Activated CD4-positive, alpha-beta T cell treated with anti-CD3 and anti-CD28 coated beads for 48 hours (primary cell): ENCODE results near the gene TAF8.

Experiments used
- DNase-seq: peaks from one replicate; pipeline ENCODE4 v3.0.0-alpha.2; 2020

Gene TAF8

GRCh38 chr6:42100029-42100901 lies 49.9 kb downstream of the TAF8 start:
- DNase-seq: peak; percentile 44

DNA sequence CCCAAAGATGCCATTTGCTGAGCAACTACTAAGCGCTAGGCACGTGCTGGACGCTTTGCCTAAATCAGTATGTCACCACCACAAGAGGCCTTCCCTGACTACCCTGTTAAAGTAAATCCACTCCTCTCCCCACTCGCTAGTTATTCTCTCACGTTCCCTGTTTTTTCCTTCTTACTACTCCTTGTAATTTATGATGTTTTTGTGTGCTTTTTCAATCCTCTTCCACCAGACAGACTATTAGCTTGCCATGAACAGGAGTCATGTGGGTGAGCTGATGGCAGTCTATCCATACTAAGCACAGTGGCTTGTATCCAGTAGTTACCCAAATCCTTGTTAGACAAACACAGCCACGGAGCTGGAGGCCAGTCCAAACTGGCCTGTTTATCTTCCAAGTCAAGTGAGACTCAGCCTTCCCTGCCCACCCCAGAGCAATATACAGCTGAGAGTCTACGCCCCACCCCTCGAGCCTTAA lies 50.9 kb downstream of the TAF8 start:
- DNase-seq: no peak

DNA sequence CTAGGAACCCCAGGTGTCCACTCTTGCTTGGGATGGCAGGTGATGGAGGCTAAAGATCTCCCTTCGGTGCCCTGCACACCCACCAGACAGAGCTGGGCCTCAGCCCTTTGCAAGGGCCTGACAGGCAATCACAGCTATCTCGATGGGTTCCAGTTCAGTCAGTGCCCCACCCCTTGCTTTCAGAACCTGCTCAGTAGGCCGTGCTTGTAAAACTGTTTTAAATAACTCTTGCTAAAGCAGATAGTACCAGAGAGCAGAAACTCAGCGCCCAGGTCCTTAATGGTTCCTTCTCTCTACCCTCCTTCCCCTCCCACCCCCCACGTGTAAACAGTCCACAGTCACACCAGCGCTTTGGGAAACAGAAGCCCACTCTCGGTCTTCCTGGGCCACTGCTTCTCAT lies 52.9 kb downstream of the TAF8 start:
- DNase-seq: no peak

- DNase-seq: no peak
These were observed 53.4 kb downstream of the TAF8 start for GRCh38 chr6:42103753-42104094.

DNA sequence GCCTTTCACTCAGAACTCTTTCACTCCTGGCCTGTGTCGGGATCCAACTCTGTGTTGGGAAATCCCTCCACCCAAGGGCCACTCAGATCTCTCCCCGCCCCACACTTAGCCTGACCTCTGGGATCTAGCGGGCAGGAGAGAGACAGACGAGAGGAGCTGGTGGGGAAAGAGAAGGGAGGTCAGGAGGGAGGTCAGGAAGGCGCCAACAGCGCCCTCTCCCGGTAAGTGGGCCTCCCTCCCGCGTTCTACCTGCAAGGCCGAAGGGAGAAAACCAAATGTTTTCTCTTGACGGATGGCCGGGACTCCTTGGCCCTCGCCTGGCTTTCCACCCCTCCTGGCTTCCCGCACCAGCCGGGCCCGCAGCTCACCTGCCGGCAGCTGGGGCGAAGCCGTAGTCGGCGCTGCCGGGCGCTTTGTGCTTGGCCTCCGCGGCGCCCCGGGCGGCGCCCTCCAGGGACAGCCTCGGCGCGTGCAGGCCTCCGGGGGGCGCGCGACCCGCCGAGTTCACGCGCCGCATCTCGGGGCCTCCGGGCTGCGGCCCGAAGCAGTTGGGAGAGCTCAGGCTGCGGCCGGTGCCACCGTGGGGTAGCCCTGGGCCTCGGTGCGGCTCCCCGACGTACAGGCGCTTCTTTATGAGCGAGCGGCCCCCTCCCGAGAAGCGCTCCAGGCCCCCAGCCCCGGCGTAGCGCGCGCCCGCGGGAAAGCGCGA lies 53.9 kb downstream of the TAF8 start:
- peak; percentile 87 for DNase-seq

GRCh38 chr6:42104804-42105125 lies 54.4 kb downstream of the TAF8 start:
- DNase-seq: no peak

- no peak for DNase-seq
These were observed 54.9 kb downstream of the TAF8 start for GRCh38 chr6:42105156-42105648.

DNA sequence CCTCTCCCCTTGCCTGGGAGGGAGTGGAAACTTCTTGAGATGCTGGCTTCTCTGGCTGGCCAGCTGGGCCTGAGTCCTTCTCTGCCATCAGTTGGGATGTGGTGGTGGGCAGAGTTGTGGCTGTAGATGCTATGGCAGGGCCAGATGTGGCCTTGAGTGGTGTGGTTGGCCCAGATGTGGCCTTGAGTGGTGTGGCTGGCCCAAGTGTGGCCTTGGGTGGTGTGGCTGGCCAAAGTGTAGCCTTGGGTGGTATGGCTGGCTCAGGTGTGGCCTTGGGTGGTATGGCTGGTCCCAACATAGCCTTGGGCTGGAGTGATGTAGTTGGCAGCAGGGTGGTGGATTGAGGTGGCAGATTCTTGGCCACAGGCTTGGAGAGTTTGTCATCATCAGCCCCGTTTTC lies 55.4 kb downstream of the TAF8 start:
- DNase-seq: no peak

- DNase-seq: no peak
These were observed 56.0 kb downstream of the TAF8 start for GRCh38 chr6:42106112-42107023.

DNA sequence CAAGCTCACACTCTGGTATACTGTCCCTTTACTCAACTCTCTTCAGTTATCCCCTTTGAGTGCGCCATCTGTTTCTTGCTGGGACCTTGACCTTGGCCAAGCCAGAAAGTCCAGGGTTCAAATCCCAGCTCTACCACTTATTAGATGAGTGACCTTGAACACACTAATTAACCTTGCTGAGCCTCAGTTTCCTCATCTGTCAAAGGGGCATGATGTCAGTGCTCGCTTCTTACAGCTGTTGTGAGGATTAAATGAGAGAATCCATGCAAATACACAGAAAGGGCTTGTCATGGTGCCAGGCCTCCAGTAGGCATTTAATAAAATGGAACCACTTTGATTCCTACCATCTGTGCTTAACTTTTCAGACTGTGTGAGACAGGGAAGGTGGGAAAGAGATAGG lies 57.7 kb downstream of the TAF8 start:
- DNase-seq: no peak

GRCh38 chr6:42110683-42111082 lies 60.4 kb downstream of the TAF8 start:
- DNase-seq: no peak

DNA sequence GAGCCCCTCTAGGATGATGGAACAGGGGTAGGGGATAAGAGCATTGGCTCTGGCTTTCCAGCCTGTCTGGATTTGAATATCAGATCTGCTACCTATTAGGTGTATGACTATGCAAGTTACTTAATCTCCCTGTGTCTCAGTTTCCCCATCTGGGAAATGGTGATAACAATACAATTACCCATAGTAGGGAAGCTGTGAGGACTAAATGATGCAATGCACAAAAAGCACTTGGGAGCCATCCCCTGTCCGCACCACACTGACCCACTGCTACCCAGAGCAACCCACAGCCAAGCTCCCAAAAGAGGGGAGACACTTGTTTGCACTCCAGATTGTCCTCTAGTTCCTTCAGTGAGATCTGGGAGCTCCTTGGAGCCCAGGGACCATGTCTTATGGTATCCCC lies 62.0 kb downstream of the TAF8 start:
- DNase-seq: no peak

DNA sequence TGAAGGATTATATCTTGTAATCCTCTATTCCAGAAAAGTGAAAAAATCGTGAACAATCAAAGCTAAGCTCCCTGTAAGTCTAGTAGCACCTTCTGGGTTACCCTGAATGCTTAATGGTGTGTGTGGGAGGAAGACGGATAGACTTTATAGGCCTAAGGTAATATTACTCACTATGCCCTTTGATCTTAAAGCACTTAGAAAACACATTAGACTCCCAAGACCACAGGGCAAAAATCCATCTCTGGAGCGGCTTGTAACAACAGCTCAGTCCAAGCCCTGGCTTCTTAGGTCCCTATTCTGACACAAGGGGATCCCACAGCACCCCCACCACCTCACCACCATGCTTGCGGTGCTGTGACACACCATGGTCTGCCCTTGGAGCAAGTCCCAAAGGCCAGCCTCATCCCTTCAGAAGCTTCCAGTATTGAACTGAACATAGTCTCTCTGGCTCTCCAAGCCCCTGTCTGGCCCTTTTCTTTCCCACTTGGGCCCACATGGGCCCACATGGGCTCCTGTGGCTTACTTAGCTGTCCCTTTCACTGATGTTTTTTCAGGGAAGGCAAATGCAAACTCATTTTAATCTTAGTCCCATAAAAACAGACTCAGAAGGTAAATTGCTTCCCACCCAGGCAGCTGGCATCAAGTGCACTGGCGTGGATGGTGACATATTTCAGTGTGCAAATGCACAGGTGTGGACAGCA lies 63.8 kb downstream of the TAF8 start:
- DNase-seq: no peak

DNA sequence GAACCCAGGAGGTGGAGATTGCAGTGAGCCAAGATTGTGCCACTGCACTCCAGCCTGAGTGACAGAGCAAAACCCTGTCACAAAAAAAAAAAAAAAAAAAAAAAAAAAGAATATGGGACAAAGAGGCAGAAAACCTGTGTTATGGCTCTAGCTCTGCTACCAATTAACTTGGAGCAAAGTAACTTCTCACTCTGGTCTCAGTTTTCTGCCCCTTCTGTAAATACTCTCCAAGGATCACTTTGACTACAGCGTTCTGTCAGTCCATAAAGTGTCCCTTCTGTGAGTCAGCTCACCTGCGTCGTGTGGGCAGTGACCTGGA lies 67.5 kb downstream of the TAF8 start:
- no peak for DNase-seq

- DNase-seq: no peak
These were observed 68.1 kb downstream of the TAF8 start for GRCh38 chr6:42118162-42119001.

DNA sequence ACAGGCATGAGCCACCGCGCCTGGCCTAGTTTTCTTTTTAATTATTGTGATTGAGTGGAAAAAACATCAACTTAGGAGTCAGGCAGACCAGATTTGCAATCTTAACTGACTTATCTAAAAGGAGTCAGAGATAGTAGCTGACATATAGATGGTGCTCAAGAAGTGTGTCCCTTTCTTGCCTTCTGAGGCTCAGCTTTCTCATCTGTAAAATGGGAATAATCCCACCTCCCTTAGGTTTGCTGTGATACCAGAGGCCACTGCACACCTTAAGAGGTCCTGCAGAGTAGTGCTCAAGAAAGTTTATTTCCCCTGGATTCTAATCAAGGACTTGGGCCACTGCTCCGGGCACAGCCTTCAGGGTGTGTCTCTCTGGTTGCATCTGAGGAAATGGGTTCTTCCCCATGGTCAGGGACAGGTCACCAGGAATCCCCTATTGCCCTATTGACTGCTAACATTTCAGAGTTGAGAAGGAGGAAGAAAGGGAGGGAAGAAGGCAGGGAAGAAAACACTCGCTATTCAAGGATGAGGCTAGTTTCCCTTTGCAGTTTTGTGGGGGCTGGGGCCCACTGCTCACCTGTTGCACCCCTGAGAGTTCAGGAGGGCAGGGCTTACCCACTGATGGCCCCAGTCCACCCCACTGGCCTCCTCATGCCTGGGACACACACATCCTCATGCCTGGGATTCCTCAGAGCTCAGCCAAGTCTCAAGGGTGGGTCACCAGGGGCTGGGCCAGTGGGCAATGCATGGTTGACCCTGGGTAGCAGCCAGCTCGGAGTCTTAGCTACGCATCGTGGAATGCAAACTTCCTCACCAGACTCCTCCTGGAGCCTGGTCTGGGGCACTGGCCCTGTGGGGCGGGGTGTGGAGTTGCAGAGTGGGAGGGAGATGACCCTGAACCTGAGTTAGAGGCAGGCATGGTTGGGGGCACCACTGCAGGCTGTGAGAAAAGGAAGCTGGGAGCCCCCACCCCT lies 70.9 kb downstream of the TAF8 start:
- no peak for DNase-seq

DNA sequence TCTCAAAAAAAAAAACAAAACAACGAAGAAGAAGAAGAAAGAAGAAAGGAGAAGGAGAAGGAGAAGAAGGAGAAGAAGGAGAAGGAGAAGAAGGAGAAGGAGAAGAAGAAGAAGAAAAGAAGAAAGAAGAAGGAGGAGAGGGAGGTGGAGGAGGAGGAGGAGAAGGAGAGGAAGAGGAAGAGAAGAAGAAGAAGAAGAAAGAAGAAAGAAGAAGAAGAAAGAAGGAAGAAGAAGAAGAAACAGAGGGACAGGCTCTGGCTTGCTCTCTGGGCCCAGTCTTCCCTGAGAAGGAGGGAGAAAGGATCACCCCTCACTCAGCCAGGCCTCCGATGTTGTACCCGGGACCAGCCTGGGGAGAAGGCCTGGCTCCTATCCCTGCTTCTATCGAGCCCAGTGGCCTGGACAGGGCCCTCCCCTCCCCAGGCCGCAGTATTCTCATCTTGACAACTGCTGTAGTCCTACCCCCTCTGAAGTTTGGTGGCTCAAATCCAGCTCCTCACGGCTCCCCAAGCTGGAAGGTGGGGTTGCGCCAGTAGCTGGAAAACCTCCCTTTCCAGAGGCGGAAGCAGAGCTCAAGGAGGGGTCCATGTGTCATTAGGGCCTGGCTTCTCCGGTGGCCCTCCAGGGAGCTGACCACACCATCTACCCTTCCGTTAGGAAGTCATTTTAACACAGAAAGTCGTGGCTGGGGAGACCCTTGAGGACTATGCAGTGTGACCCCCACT lies 73.2 kb downstream of the TAF8 start:
- no peak for DNase-seq

DNA sequence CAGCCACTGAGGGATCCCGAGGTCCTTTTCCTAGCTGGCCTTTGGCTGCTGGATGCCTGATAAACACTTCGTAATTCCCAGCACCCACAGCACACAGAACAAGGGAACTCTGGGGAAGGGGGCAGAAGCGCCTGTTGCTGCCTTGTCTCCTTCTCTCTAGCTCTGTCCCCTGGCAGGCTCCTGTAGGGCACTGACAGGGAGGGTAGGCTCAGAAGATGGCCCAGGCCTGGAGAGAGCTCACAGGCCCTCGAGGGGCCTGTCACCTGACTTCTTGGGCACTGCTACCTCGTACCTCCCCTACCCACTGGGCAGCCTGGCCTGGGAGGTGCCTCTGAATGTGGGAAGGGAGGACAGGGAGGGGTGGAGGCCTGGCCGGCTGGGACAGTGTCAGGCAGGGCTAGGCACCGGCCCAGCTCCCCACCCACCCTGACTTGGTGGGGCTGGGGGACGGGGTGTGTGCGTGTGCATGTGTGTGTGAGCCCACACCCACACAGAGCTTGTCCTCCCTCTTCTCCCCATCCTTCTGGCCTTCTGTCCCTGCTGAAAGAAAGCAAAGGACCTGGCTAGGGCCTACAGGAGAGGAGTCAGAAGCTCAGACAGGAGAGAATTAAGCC lies 74.0 kb downstream of the TAF8 start:
- DNase-seq: no peak

GRCh38 chr6:42125231-42125630 lies 74.9 kb downstream of the TAF8 start:
- DNase-seq: no peak
